DOHH2 (cell line): ENCODE results near the gene TMEM37.

Experiments used
- H3F3A ChIP-seq: fragments of 200-600 bp; sonication (generic), shearing (Covaris generic); 2 replicates; pipeline ENCODE4 v1.6.0; 2016; ENCODE audit warnings: antibody characterized with exemption, mild to moderate bottlenecking; ENCODE audit not compliant: control insufficient read depth, insufficient read depth
- H3K27ac ChIP-seq: fragments of 200-600 bp; sonication (generic); 2 replicates; pipeline ENCODE4 v1.5.1; 2014; ENCODE audit warnings: low read depth, mild to moderate bottlenecking, low read length, moderate library complexity
- H3K27me3 ChIP-seq: fragments of 200-600 bp; sonication (generic); 2 replicates; pipeline ENCODE4 v1.6.1; 2014; ENCODE audit warnings: mild to moderate bottlenecking, low read length, mixed read lengths; ENCODE audit not compliant: control insufficient read depth
- H3K36me3 ChIP-seq: fragments of 200-600 bp; sonication (generic); 2 replicates; pipeline ENCODE4 v1.6.1; 2014; ENCODE audit warnings: mild to moderate bottlenecking, low read length, moderate library complexity, mixed read lengths; ENCODE audit not compliant: control insufficient read depth
- H3K4me1 ChIP-seq: fragments of 200-600 bp; sonication (generic); 2 replicates; pipeline ENCODE4 v1.6.1; 2014; ENCODE audit warnings: mild to moderate bottlenecking, low read length, mixed read lengths; ENCODE audit not compliant: control insufficient read depth
- H3K4me2 ChIP-seq: fragments of 200-600 bp; sonication (generic); 2 replicates; pipeline ENCODE4 v1.6.0; 2014; ENCODE audit warnings: mild to moderate bottlenecking, low read length, moderate library complexity
- H3K4me3 ChIP-seq: fragments of 200-600 bp; sonication (generic); 2 replicates; pipeline ENCODE4 v1.5.1; 2014; ENCODE audit warnings: mild to moderate bottlenecking, low read length, mixed read lengths
- H3K79me2 ChIP-seq: fragments of 200-600 bp; sonication (generic); 2 replicates; pipeline ENCODE4 v1.6.1; 2014; ENCODE audit warnings: mild to moderate bottlenecking, low read length, mixed read lengths; ENCODE audit not compliant: control insufficient read depth
- H3K9me2 ChIP-seq: fragments of 200-600 bp; sonication (generic); replicated peaks from 2 replicates; pipeline ENCODE4 v1.6.1; 2014; ENCODE audit warnings: mild to moderate bottlenecking, low read length, mixed read lengths; ENCODE audit not compliant: control insufficient read depth
- H3K9me3 ChIP-seq: fragments of 200-600 bp; sonication (generic); 2 replicates; pipeline ENCODE4 v1.6.1; 2014; ENCODE audit warnings: antibody characterized with exemption, low read length, mixed read lengths; ENCODE audit not compliant: control insufficient read depth, insufficient read depth
- H4K20me1 ChIP-seq: fragments of 200-600 bp; sonication (generic); 2 replicates; pipeline ENCODE4 v1.6.0; 2014; ENCODE audit warnings: low read depth, mild to moderate bottlenecking, antibody characterized with exemption, low read length, moderate library complexity; ENCODE audit not compliant: control insufficient read depth, insufficient read depth
- EZH2phosphoT487 ChIP-seq: fragments of 200-600 bp; sonication (generic); IDR thresholded peaks from 2 replicates; pipeline ENCODE4 v1.6.1; 2017; ENCODE audit warnings: borderline replicate concordance, mild to moderate bottlenecking, antibody characterized with exemption, low read length, moderate library complexity, mixed read lengths
- TF ChIP-seq, protein P1 (sequence below): fragments of 200-600 bp; sonication (generic); IDR thresholded peaks from one replicate; pipeline ENCODE4 v1.5.1; 2014; ENCODE audit warnings: antibody characterized with exemption, mild to moderate bottlenecking, low read depth, low read length; ENCODE audit not compliant: poor library complexity, severe bottlenecking

Gene TMEM37

DNA sequence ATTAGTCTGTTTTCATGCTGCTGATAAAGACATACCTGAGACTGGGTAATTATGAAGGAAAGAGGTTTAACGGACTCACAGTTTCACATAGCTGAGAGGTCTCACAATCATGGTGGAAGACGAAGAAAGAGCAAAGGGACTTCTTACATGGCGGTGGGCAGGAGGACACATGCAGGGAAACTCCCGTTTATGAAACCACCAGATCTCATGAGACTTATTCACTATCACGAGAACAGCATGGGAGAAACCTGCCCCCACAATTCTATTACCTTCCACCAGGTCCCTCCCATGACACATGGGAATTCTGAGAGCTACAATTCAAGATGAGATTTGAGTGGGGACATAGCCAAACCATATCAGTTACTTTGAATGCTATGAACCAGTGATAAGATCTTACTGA is 48.5 kb downstream of the TMEM37 start:
- H3K36me3 ChIP-seq, result no peaks in the 10 kb centered on the region

DNA sequence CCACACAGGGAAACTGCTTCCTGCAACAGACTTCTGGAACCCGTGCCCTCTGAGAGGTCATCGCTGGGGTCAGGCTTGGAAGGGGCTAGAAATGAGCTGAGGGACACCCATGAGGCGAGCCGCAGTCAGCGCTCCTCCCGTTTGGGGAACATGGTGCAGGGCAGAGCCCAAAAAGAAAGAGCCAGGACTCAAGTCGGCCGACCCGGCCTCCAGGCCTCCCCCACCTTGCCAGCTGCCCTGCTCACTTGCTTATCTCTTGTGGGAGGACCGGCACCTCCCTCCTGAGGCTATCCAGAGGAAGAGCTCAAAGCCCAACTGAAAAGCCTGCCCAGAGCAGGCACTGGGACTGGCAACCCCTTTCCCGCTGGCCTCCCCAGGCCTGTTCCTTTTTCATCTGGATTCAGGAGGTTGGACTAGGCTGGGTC is 49.1 kb downstream of the TMEM37 start:
- Histone ChIP-seq H3K27me3 (no peaks in the 10 kb centered on the region), H3K4me3 (no peak overlapping the region), H3K4me1 (no peaks in the 10 kb centered on the region), H4K20me1 (0 out of 2 replicates have a peak, but pooled peaks cover 2% of the 10 kb centered on the region), H3K4me2 (no peak overlapping the region), H3K27ac (no peak overlapping the region), H3F3A (no peaks in the 10 kb centered on the region), H3K9me3 (no peaks in the 10 kb centered on the region), H3K36me3 (no peaks in the 10 kb centered on the region), H3K79me2 (no peaks in the 10 kb centered on the region), H3K9me2 (no peaks in the 10 kb centered on the region)
- TF ChIP-seq, protein P1, sequence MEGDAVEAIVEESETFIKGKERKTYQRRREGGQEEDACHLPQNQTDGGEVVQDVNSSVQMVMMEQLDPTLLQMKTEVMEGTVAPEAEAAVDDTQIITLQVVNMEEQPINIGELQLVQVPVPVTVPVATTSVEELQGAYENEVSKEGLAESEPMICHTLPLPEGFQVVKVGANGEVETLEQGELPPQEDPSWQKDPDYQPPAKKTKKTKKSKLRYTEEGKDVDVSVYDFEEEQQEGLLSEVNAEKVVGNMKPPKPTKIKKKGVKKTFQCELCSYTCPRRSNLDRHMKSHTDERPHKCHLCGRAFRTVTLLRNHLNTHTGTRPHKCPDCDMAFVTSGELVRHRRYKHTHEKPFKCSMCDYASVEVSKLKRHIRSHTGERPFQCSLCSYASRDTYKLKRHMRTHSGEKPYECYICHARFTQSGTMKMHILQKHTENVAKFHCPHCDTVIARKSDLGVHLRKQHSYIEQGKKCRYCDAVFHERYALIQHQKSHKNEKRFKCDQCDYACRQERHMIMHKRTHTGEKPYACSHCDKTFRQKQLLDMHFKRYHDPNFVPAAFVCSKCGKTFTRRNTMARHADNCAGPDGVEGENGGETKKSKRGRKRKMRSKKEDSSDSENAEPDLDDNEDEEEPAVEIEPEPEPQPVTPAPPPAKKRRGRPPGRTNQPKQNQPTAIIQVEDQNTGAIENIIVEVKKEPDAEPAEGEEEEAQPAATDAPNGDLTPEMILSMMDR, result no peak
- no peak for TF ChIP-seq EZH2phosphoT487

More for the DNA sequence above, 48.5 kb downstream of the TMEM37 start:
- TF ChIP-seq, protein P1, result no peak
- no peak for TF ChIP-seq EZH2phosphoT487
- Histone ChIP-seq H3K4me3 (no peak overlapping the region), H3K9me2 (no peaks in the 10 kb centered on the region), H3K9me3 (no peaks in the 10 kb centered on the region), H4K20me1 (0 out of 2 replicates have a peak, but pooled peaks cover 2% of the 10 kb centered on the region), H3K4me2 (no peak overlapping the region), H3K27ac (no peak overlapping the region), H3K79me2 (no peaks in the 10 kb centered on the region), H3F3A (no peaks in the 10 kb centered on the region), H3K27me3 (no peaks in the 10 kb centered on the region), H3K4me1 (no peaks in the 10 kb centered on the region)

GRCh38 chr2:119481501-119482455 is 50.1 kb downstream of the TMEM37 start:
- Histone ChIP-seq H3K27me3 (no peaks in the 10 kb centered on the region), H3K4me1 (no peaks in the 10 kb centered on the region), H3K9me3 (no peaks in the 10 kb centered on the region), H3K9me2 (no peaks in the 10 kb centered on the region), H3F3A (no peaks in the 10 kb centered on the region), H3K4me2 (no peak overlapping the region), H3K4me3 (no peak overlapping the region), H3K27ac (no peak overlapping the region), H3K36me3 (no peaks in the 10 kb centered on the region), H3K79me2 (no peaks in the 10 kb centered on the region), H4K20me1 (0 out of 2 replicates have a peak, but pooled peaks cover 2% of the 10 kb centered on the region)
- TF ChIP-seq, protein P1, result no peak
- no peak for TF ChIP-seq EZH2phosphoT487
